ENCODE results near the gene CTBS.
"Not testable (repeated sequence)": the region's sequence is repeated elsewhere in the genome, so short reads cannot be mapped to it uniquely, and the experiment has no call there.

DNA sequence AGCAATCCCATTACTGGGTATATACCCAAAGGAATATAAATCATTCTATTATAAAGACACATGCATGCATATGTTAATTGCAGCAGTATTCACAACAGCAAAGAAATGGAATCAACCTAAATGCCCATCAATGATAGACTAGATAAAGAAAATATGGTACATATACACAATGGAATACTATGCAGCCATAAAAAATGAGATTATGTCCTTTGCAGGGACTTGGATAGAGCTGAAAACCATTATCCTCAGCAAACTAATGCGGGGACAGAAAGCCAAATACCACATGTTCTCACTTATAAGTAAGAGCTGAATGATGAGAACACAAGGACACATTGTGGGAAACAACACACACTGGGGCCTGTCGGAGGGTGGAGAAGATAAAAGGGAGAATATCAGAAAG, 20.7 kb upstream of the CTBS start:
- not testable (repeated sequence) for TF ChIP-seq POLR2AphosphoS5 (IDR thresholded peaks at IDR 0.05; ENCODE audit: low read depth, low read length)
- TF ChIP-seq, protein P1, sequence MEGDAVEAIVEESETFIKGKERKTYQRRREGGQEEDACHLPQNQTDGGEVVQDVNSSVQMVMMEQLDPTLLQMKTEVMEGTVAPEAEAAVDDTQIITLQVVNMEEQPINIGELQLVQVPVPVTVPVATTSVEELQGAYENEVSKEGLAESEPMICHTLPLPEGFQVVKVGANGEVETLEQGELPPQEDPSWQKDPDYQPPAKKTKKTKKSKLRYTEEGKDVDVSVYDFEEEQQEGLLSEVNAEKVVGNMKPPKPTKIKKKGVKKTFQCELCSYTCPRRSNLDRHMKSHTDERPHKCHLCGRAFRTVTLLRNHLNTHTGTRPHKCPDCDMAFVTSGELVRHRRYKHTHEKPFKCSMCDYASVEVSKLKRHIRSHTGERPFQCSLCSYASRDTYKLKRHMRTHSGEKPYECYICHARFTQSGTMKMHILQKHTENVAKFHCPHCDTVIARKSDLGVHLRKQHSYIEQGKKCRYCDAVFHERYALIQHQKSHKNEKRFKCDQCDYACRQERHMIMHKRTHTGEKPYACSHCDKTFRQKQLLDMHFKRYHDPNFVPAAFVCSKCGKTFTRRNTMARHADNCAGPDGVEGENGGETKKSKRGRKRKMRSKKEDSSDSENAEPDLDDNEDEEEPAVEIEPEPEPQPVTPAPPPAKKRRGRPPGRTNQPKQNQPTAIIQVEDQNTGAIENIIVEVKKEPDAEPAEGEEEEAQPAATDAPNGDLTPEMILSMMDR (IDR thresholded peaks at IDR 0.05): not testable (repeated sequence)
- TF ChIP-seq, protein P2, sequence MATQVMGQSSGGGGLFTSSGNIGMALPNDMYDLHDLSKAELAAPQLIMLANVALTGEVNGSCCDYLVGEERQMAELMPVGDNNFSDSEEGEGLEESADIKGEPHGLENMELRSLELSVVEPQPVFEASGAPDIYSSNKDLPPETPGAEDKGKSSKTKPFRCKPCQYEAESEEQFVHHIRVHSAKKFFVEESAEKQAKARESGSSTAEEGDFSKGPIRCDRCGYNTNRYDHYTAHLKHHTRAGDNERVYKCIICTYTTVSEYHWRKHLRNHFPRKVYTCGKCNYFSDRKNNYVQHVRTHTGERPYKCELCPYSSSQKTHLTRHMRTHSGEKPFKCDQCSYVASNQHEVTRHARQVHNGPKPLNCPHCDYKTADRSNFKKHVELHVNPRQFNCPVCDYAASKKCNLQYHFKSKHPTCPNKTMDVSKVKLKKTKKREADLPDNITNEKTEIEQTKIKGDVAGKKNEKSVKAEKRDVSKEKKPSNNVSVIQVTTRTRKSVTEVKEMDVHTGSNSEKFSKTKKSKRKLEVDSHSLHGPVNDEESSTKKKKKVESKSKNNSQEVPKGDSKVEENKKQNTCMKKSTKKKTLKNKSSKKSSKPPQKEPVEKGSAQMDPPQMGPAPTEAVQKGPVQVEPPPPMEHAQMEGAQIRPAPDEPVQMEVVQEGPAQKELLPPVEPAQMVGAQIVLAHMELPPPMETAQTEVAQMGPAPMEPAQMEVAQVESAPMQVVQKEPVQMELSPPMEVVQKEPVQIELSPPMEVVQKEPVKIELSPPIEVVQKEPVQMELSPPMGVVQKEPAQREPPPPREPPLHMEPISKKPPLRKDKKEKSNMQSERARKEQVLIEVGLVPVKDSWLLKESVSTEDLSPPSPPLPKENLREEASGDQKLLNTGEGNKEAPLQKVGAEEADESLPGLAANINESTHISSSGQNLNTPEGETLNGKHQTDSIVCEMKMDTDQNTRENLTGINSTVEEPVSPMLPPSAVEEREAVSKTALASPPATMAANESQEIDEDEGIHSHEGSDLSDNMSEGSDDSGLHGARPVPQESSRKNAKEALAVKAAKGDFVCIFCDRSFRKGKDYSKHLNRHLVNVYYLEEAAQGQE (IDR thresholded peaks at IDR 0.05; ENCODE audit: insufficient read depth in 1 of 2, low read depth in 2 of 2, low read length in 1 of 2): not testable (repeated sequence)

Data from Panc1 (cell line).